ENCODE results near the gene PTAFR.

Gene PTAFR

DNA sequence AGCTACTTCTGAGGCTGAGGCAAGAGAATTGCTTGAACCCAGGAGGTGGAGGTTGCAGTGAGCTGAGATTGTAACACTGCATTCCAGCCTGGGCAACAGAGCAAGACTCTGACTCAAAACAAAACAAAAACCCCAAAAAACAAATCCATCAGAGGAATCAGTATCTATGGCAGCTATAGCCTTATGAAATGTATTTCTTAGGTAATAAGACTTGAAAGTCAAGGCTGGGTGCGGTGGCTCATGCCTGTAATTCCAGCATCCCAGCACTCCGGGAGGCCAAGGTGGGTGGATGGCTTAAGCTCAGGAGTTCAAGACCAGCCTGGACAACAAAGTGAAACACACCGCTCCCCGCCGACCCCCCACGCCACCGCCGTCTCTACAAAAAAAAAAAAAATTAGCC, 56.9 kb downstream of the PTAFR start:
- peak; percentile 51 for DNase-seq (ENCODE audit: low read depth)

GRCh38 chr1:28118640-28119307, 57.7 kb downstream of the PTAFR start:
- DNase-seq (ENCODE audit: low read depth): peak; percentile 58

GRCh38 chr1:28115267-28115666, 61.2 kb downstream of the PTAFR start:
- DNase-seq (ENCODE audit: low read depth): peak; percentile 84

GRCh38 chr1:28114844-28115243, 61.6 kb downstream of the PTAFR start:
- no peak for DNase-seq (ENCODE audit: low read depth)

- DNase-seq (ENCODE audit: low read depth): no peak
Measured at GRCh38 chr1:28113242-28113572, 63.3 kb downstream of the PTAFR start.

DNA sequence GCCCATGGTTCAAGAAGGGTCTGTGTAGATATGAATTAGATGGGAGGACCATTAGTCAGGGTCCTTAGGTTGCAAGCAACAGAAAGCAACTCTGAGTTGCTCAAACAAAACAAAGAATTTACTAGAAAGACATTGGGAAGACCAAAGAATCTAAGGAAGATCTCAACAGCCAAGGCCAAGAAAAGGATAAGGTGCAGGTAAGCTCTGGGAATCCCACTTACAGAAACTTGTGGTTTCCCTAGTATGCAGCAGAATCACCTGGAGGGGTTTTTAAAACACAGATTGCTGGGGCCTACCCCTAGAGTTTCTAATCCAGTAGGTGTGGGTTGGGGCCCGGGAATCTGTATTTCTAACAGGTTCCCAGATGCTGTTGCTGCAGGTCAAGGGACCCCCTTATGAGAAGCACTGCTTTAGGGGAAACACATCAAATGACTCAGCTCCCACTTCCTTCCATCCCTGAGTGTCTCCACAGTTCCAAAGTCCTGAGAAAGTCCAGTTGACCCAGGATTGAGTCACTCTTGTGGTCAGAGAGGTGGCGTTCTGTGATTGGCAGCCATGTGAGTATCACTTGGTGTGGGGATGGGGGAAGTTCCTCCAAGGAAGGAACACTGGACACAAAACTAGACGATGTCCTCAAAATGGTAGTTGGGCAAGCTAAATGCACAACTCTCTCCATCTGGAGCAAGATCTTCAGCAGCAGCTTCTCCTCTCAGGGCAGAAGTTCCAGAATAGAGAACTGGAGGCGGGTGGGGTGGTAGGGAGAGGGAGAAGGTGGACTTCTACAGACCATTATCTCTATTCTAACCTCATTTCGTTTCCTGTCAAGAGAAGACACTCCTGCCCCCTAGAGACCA, 63.9 kb downstream of the PTAFR start:
- DNase-seq (ENCODE audit: low read depth): peak; percentile 76

GRCh38 chr1:28111157-28111556, 65.3 kb downstream of the PTAFR start:
- DNase-seq (ENCODE audit: low read depth): no peak

DNA sequence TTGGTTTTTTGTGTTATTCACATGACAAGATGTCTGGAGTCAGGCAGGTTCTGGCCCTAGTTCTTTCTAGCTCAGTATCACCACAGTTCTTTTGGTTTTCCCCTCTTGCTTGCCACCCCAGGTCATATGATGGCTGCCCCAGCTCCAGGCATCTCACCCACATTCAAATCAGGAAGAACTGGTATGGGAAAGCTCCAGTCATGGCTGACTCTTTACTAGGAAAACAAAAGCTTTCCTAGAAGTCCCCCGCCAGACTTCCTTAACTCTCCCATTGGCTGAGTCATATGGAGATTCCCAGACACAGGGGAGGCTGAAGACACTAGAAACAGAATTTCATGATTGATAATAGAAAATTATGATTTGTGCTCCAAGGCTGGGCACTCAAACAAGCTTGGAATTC, 65.9 kb downstream of the PTAFR start:
- DNase-seq (ENCODE audit: low read depth): peak; percentile 28

- DNase-seq (ENCODE audit: low read depth): no peak
Measured at GRCh38 chr1:28109639-28110038, 66.9 kb downstream of the PTAFR start.

- no peak for DNase-seq (ENCODE audit: low read depth)
Measured at GRCh38 chr1:28108001-28108400, 68.5 kb downstream of the PTAFR start.

DNA sequence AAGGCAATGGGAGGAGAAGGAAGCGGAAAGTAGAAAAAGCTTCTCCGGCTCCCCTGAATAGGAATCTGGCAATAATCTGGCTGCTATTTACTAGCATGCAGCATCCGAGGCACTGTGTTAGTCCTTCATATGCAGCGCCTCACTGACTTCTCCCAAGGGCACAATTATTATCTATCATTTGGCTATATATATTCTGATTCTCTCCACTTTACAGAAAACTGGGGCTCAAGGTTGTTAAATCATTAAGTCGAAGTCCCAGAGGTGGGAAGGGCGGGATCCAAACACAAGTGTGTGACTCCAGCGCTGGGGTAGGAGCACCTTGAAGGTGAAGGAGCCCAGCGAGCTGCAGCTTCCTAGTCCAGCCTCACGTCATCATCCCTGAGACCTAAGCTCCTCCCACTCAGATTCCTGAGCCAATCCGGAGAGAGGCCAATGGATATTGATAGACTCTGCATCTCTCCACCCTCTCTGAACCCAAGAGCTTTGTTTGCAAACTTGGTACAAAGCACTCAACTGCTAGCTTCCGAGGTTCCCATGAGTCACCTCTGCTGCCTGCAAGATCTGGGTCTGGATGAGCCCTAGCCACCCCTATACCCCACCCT, 71.5 kb downstream of the PTAFR start:
- DNase-seq (ENCODE audit: low read depth): peak; percentile 69

DNA sequence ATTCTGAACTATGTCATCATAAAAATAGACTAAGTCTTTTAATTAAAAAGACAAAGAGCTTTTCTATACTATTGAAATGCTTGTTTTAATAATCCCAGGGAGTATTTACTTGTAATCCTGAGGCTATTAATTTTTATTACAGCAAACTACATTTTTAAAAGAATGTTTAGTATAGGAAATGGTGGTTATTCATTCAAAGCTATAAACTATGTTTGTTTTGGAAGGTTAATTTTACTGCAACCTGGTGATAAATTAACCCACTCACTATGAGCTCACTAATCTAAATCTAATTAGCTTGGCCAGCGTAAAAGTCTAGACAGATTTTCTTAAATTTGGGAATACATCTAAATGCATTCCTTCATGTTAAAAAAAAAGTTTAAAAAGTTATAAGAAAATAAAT, 74.3 kb downstream of the PTAFR start:
- no peak for DNase-seq (ENCODE audit: low read depth)

DNA sequence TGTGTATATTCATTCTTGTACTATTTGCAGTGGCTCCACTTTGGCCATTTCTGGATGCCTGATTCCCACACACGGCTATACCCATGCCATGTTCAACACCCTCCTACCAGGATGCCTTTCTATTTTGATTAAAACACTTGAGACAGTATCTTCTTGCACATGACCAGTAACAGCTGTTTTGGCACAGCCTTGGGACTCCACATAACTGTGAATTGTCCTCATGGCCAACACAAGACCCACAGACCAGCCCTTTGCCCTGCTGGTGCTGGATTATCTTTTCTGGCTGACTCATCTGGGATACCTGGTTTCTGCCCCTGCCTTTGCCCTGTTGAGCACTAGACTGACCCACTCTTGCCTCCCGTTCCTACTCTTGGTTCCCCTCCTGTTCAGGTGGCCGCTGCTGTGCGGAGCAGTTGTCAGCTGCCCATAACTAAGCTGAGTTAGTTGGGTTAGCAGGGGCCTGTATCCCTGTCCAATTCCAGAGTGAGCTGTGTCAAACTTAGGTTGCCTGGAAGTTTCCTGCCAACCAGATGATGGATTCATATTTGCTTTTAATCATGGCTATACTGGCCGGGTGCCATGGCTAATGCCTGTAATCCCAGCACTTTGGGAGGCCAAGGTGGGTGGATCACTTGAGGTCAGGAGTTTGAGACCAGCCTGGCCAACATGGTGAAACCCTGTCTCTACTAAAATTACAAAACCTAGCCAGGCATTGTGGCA, 77.3 kb downstream of the PTAFR start:
- DNase-seq (ENCODE audit: low read depth): no peak

All from amniotic epithelial cell (primary cell).